Muscle layer of colon (tissue), 2 donors: Measurements from ENCODE around the gene DPCD.

Experiments
- H3K27ac ChIP-seq: one replicate; pipeline ENCODE4 v1.7.0; 2013; ENCODE audit warnings: low read depth, mild to moderate bottlenecking, low read length, moderate library complexity
- H3K27me3 ChIP-seq, 2 donors: one replicate each; pipeline ENCODE4 v1.7.0; 2013; ENCODE audit warnings: low read length in 2 of 2, mild to moderate bottlenecking in 2 of 2; ENCODE audit not compliant: insufficient read depth in 2 of 2, control insufficient read depth in 1 of 2
- H3K36me3 ChIP-seq: one replicate; pipeline ENCODE4 v1.7.0; 2013; ENCODE audit warnings: mild to moderate bottlenecking, low read length; ENCODE audit not compliant: insufficient read depth
- H3K4me1 ChIP-seq: one replicate; pipeline ENCODE4 v1.7.0; 2013; ENCODE audit warnings: mild to moderate bottlenecking, low read length; ENCODE audit not compliant: insufficient read depth
- H3K4me3 ChIP-seq, 2 donors: one replicate each; pipeline ENCODE4 v1.7.0; 2013; ENCODE audit warnings: low read length in 2 of 2, low read depth in 1 of 2, mild to moderate bottlenecking in 1 of 2, moderate library complexity in 1 of 2
- H3K9ac ChIP-seq: one replicate; pipeline ENCODE4 v1.7.0; 2013; ENCODE audit warnings: low read length
- H3K9me3 ChIP-seq: one replicate; pipeline ENCODE4 v1.7.0; 2013; ENCODE audit warnings: mild to moderate bottlenecking, low read length
- donor health status: abdominal sarcoma.
- donor health status: Adenocarcinoma of cecum.

Gene DPCD

GRCh38 chr10:101639141-101639900 is 51.2 kb downstream of the DPCD start:
- no peak overlapping the region for H3K9ac ChIP-seq
- H3K9me3 ChIP-seq, result no peaks in the 10 kb centered on the region
- no peak overlapping the region for H3K27ac ChIP-seq
- H3K27me3 ChIP-seq, result no peaks in the 10 kb centered on the region
- peaks cover 19% of the 10 kb centered on the region for H3K36me3 ChIP-seq
- no peaks in the 10 kb centered on the region for H3K4me1 ChIP-seq
- no peak overlapping the region for H3K4me3 ChIP-seq

- Histone ChIP-seq H3K9me3 (no peaks in the 10 kb centered on the region), H3K36me3 (peaks cover 26% of the 10 kb centered on the region), H3K27me3 (no peaks in the 10 kb centered on the region)
These were observed 55.4 kb downstream of the DPCD start for GRCh38 chr10:101643546-101643945.

GRCh38 chr10:101644002-101644401 is 55.9 kb downstream of the DPCD start:
- Histone ChIP-seq H3K36me3 (peaks cover 26% of the 10 kb centered on the region), H3K4me1 (peaks cover 8% of the 10 kb centered on the region), H3K9ac (no peak overlapping the region), H3K4me3 (no peak overlapping the region), H3K27me3 (no peaks in the 10 kb centered on the region), H3K9me3 (no peaks in the 10 kb centered on the region), H3K27ac (no peak overlapping the region)

More at GRCh38 chr10:101643546-101643945, 55.4 kb downstream of the DPCD start:
- no peak overlapping the region for H3K27ac ChIP-seq
- H3K4me1 ChIP-seq, result peaks cover 8% of the 10 kb centered on the region
- no peak overlapping the region for H3K4me3 ChIP-seq
- H3K9ac ChIP-seq, result no peak overlapping the region

GRCh38 chr10:101645659-101646058 is 57.5 kb downstream of the DPCD start:
- Histone ChIP-seq H3K27me3 (no peaks in the 10 kb centered on the region), H3K4me1 (peaks cover 8% of the 10 kb centered on the region), H3K9me3 (no peaks in the 10 kb centered on the region), H3K27ac (no peak overlapping the region), H3K36me3 (peaks cover 27% of the 10 kb centered on the region), H3K9ac (no peak overlapping the region), H3K4me3 (no peak overlapping the region)

GRCh38 chr10:101646364-101646763 is 58.2 kb downstream of the DPCD start:
- H3K4me3 ChIP-seq, result no peak overlapping the region
- H3K36me3 ChIP-seq, result peaks cover 30% of the 10 kb centered on the region
- no peak overlapping the region for H3K9ac ChIP-seq
- no peaks in the 10 kb centered on the region for H3K9me3 ChIP-seq
- no peak overlapping the region for H3K27ac ChIP-seq
- peaks cover 8% of the 10 kb centered on the region for H3K4me1 ChIP-seq
- H3K27me3 ChIP-seq, result no peaks in the 10 kb centered on the region

GRCh38 chr10:101647255-101647654 is 59.1 kb downstream of the DPCD start:
- Histone ChIP-seq H3K36me3 (peaks cover 35% of the 10 kb centered on the region), H3K4me1 (peaks cover 8% of the 10 kb centered on the region), H3K27ac (no peak overlapping the region), H3K27me3 (no peaks in the 10 kb centered on the region), H3K9me3 (no peaks in the 10 kb centered on the region), H3K4me3 (no peak overlapping the region), H3K9ac (no peak overlapping the region)

GRCh38 chr10:101649525-101650085 is 61.5 kb downstream of the DPCD start:
- Histone ChIP-seq H3K9ac (no peak overlapping the region), H3K36me3 (peaks cover 24% of the 10 kb centered on the region), H3K27ac (no peak overlapping the region), H3K27me3 (no peaks in the 10 kb centered on the region), H3K4me3 (no peak overlapping the region), H3K4me1 (peaks cover 8% of the 10 kb centered on the region), H3K9me3 (no peaks in the 10 kb centered on the region)

- Histone ChIP-seq H3K36me3 (peaks cover 25% of the 10 kb centered on the region), H3K9ac (no peak overlapping the region), H3K27ac (no peak overlapping the region), H3K4me1 (peaks cover 8% of the 10 kb centered on the region), H3K27me3 (no peaks in the 10 kb centered on the region), H3K4me3 (no peak overlapping the region), H3K9me3 (no peaks in the 10 kb centered on the region)
These were observed 62.7 kb downstream of the DPCD start for GRCh38 chr10:101650863-101651262.

- Histone ChIP-seq H3K27me3 (no peaks in the 10 kb centered on the region), H3K9me3 (no peaks in the 10 kb centered on the region), H3K27ac (no peak overlapping the region), H3K36me3 (peaks cover 29% of the 10 kb centered on the region), H3K4me1 (peaks cover 6% of the 10 kb centered on the region), H3K4me3 (no peak overlapping the region), H3K9ac (no peak overlapping the region)
These were observed 63.2 kb downstream of the DPCD start for GRCh38 chr10:101651336-101651735.

GRCh38 chr10:101653536-101653935 is 65.4 kb downstream of the DPCD start:
- H3K9ac ChIP-seq, result no peak overlapping the region
- peaks cover 48% of the 10 kb centered on the region for H3K36me3 ChIP-seq
- no peak overlapping the region for H3K4me3 ChIP-seq
- H3K9me3 ChIP-seq, result no peaks in the 10 kb centered on the region
- H3K4me1 ChIP-seq, result peaks cover 6% of the 10 kb centered on the region
- no peak overlapping the region for H3K27ac ChIP-seq
- H3K27me3 ChIP-seq, result no peaks in the 10 kb centered on the region

- no peaks in the 10 kb centered on the region for H3K27me3 ChIP-seq
- no peak overlapping the region for H3K9ac ChIP-seq
- no peaks in the 10 kb centered on the region for H3K9me3 ChIP-seq
- peaks cover 55% of the 10 kb centered on the region for H3K36me3 ChIP-seq
- H3K4me1 ChIP-seq, result peaks cover 6% of the 10 kb centered on the region
- H3K27ac ChIP-seq, result no peak overlapping the region
- H3K4me3 ChIP-seq, result no peak overlapping the region
These were observed 67.4 kb downstream of the DPCD start for GRCh38 chr10:101655570-101655969.

- H3K9me3 ChIP-seq, result no peaks in the 10 kb centered on the region
- no peak overlapping the region for H3K27ac ChIP-seq
- no peak overlapping the region for H3K9ac ChIP-seq
- H3K36me3 ChIP-seq, result peaks cover 54% of the 10 kb centered on the region
- H3K4me1 ChIP-seq, result peaks cover 6% of the 10 kb centered on the region
- no peaks in the 10 kb centered on the region for H3K27me3 ChIP-seq
- no peak overlapping the region for H3K4me3 ChIP-seq
These were observed 68.8 kb downstream of the DPCD start for GRCh38 chr10:101656890-101657289.
